LNCAP (cell line): Measurements from ENCODE around the gene ZNF215.

Source experiments
- TF ChIP-seq, protein P1 (sequence below): fragments of 450-650 bp; IDR thresholded peaks from 2 replicates; pipeline ENCODE4 v1.5.1; 2017; ENCODE audit warnings: mild to moderate bottlenecking

ZNF215 gene

GRCh38 chr11:6992026-6992425 is 65.8 kb downstream of the ZNF215 start:
- TF ChIP-seq, protein P1, sequence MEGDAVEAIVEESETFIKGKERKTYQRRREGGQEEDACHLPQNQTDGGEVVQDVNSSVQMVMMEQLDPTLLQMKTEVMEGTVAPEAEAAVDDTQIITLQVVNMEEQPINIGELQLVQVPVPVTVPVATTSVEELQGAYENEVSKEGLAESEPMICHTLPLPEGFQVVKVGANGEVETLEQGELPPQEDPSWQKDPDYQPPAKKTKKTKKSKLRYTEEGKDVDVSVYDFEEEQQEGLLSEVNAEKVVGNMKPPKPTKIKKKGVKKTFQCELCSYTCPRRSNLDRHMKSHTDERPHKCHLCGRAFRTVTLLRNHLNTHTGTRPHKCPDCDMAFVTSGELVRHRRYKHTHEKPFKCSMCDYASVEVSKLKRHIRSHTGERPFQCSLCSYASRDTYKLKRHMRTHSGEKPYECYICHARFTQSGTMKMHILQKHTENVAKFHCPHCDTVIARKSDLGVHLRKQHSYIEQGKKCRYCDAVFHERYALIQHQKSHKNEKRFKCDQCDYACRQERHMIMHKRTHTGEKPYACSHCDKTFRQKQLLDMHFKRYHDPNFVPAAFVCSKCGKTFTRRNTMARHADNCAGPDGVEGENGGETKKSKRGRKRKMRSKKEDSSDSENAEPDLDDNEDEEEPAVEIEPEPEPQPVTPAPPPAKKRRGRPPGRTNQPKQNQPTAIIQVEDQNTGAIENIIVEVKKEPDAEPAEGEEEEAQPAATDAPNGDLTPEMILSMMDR = no peak

GRCh38 chr11:6992457-6993417 is 66.5 kb downstream of the ZNF215 start:
- TF ChIP-seq, protein P1 = no peak

DNA sequence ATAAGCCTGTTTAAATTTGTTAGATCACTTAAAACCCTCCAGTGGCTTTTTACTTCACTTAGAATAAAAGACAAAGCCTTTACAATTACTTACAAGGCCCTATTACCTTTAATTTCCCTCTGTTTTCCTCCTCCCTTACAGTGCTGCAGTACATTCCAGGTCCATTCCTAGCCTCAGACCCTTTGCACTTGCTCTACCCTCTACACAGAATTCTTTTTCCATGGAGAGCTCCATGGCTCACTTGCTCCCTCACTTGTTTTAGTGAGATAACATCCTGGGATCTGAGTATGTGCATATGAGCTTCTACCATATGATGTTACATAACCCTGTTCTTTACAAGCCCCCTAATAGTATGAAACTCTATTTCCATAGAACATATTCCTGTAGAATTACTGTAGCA is 69.5 kb downstream of the ZNF215 start:
- TF ChIP-seq, protein P1 = no peak

DNA sequence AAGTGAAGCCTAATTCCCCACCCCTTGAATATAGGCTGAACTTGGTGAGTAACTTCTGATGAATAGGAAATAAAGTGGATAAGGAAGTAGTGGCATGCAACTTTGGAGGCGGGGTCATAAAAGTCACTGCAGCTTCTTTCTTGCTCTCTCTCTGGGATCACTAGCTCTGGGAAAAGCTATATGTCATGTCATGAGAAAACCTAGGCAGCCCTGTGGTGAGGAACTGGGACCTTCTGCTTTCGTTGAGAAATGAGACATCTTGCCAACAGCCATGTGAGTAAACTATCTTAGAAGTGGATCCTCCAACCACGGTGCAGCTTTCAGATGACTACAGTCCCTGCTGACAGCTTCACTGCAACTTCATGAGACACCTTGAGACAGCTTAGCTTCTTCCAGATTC is 78.3 kb downstream of the ZNF215 start:
- TF ChIP-seq, protein P1 = no peak
